Effector memory CD4-positive, alpha-beta T cell (primary cell): ENCODE measurements around the gene B4GALT4.
A peak's percentile ranks its signal among the peaks of the same experiment; 100 is the strongest.
"Not testable (repeated sequence)": the region's sequence is repeated elsewhere in the genome, so short reads cannot be mapped to it uniquely, and the experiment has no call there.

ENCODE experiments used
- DNase-seq, 3 donors: peaks; one replicate each; pipeline ENCODE4 v3.0.0-alpha.2; 2020
- H3K27ac ChIP-seq: 2 replicates; pipeline ENCODE4 v1.7.0; 2013; ENCODE audit warnings: mild to moderate bottlenecking, low read length, moderate library complexity; ENCODE audit not compliant: insufficient read depth, poor library complexity, severe bottlenecking
- H3K27me3 ChIP-seq: replicated peaks from 2 replicates; pipeline ENCODE4 v1.7.0; 2013; ENCODE audit warnings: mild to moderate bottlenecking, low read length; ENCODE audit not compliant: insufficient read depth, control insufficient read depth, poor library complexity, severe bottlenecking
- H3K36me3 ChIP-seq: 2 replicates; pipeline ENCODE4 v1.7.0; 2013; ENCODE audit warnings: mild to moderate bottlenecking, low read length, moderate library complexity; ENCODE audit not compliant: control insufficient read depth, insufficient read depth
- H3K4me1 ChIP-seq: 2 replicates; pipeline ENCODE4 v1.7.0; 2013; ENCODE audit warnings: low read length, mild to moderate bottlenecking; ENCODE audit not compliant: control insufficient read depth, insufficient read depth, poor library complexity, severe bottlenecking
- H3K4me3 ChIP-seq: 2 replicates; pipeline ENCODE4 v1.7.0; 2013; ENCODE audit warnings: low read length, low read depth, mild to moderate bottlenecking; ENCODE audit not compliant: insufficient read depth, poor library complexity, severe bottlenecking
- H3K9me3 ChIP-seq: 2 replicates; pipeline ENCODE4 v1.7.0; 2013; ENCODE audit warnings: mild to moderate bottlenecking, low read length, moderate library complexity; ENCODE audit not compliant: control insufficient read depth

B4GALT4 gene

GRCh38 chr3:119258915-119259314, 18.2 kb upstream of the B4GALT4 start:
- H3K27me3 ChIP-seq: no peaks in the 10 kb centered on the region
- no peaks in the 10 kb centered on the region for H3K36me3 ChIP-seq
- no peak for DNase-seq
- no peaks in the 10 kb centered on the region for H3K4me1 ChIP-seq
- H3K4me3 ChIP-seq: no peak overlapping the region
- H3K9me3 ChIP-seq: no peaks in the 10 kb centered on the region
- no peak overlapping the region for H3K27ac ChIP-seq

GRCh38 chr3:119257654-119258410, 17.2 kb upstream of the B4GALT4 start:
- no peaks in the 10 kb centered on the region for H3K27me3 ChIP-seq
- DNase-seq: no peak
- H3K4me1 ChIP-seq: no peaks in the 10 kb centered on the region
- no peak overlapping the region for H3K4me3 ChIP-seq
- H3K27ac ChIP-seq: no peak overlapping the region
- no peaks in the 10 kb centered on the region for H3K36me3 ChIP-seq
- H3K9me3 ChIP-seq: no peaks in the 10 kb centered on the region

GRCh38 chr3:119257111-119257510, 16.4 kb upstream of the B4GALT4 start:
- no peak for DNase-seq
- no peaks in the 10 kb centered on the region for H3K4me1 ChIP-seq
- H3K9me3 ChIP-seq: no peaks in the 10 kb centered on the region
- H3K36me3 ChIP-seq: no peaks in the 10 kb centered on the region
- no peaks in the 10 kb centered on the region for H3K27me3 ChIP-seq
- no peak overlapping the region for H3K4me3 ChIP-seq
- H3K27ac ChIP-seq: no peak overlapping the region

- Histone ChIP-seq H3K4me3 (no peak overlapping the region), H3K27me3 (no peaks in the 10 kb centered on the region), H3K4me1 (no peaks in the 10 kb centered on the region), H3K27ac (no peak overlapping the region), H3K9me3 (no peaks in the 10 kb centered on the region), H3K36me3 (no peaks in the 10 kb centered on the region)
- no peak for DNase-seq
Measured at GRCh38 chr3:119255214-119255613, 14.5 kb upstream of the B4GALT4 start.

GRCh38 chr3:119245778-119246177, 5.1 kb upstream of the B4GALT4 start:
- DNase-seq: no peak
- no peaks in the 10 kb centered on the region for H3K27me3 ChIP-seq

GRCh38 chr3:119243712-119244111, 3.0 kb upstream of the B4GALT4 start:
- Histone ChIP-seq H3K27me3 (no peaks in the 10 kb centered on the region), H3K4me1 (peaks cover 15% of the 10 kb centered on the region), H3K36me3 (no peaks in the 10 kb centered on the region), H3K27ac (no peak overlapping the region), H3K9me3 (no peaks in the 10 kb centered on the region), H3K4me3 (no peak overlapping the region)
- DNase-seq: no peak

More at GRCh38 chr3:119245778-119246177, 5.1 kb upstream of the B4GALT4 start:
- no peaks in the 10 kb centered on the region for H3K4me1 ChIP-seq
- no peaks in the 10 kb centered on the region for H3K36me3 ChIP-seq
- no peaks in the 10 kb centered on the region for H3K9me3 ChIP-seq
- H3K27ac ChIP-seq: no peak overlapping the region
- H3K4me3 ChIP-seq: no peak overlapping the region

GRCh38 chr3:119243058-119243529, 2.4 kb upstream of the B4GALT4 start:
- not testable (repeated sequence) for H3K36me3 ChIP-seq, H3K27ac ChIP-seq, H3K27me3 ChIP-seq, DNase-seq, H3K4me3 ChIP-seq, H3K9me3 ChIP-seq
- peaks cover 15% of the 10 kb centered on the region for H3K4me1 ChIP-seq

GRCh38 chr3:119242387-119243057, 1.8 kb upstream of the B4GALT4 start:
- H3K27ac ChIP-seq, DNase-seq, H3K36me3 ChIP-seq, H3K9me3 ChIP-seq, H3K27me3 ChIP-seq, H3K4me3 ChIP-seq: not testable (repeated sequence)
- H3K4me1 ChIP-seq: peaks cover 15% of the 10 kb centered on the region

- Histone ChIP-seq H3K4me1 (peaks cover 29% of the 10 kb centered on the region), H3K9me3 (no peaks in the 10 kb centered on the region), H3K27ac (peak overlapping the region; percentile 89), H3K4me3 (peak overlapping the region; percentile 75), H3K36me3 (peaks cover 5% of the 10 kb centered on the region), H3K27me3 (no peaks in the 10 kb centered on the region)
- DNase-seq: peak in 1 of 3 donors; percentile 8
Measured at GRCh38 chr3:119240101-119240590, 532 bp downstream of the B4GALT4 start.

GRCh38 chr3:119239206-119239820, 1.4 kb downstream of the B4GALT4 start:
- Histone ChIP-seq H3K27ac (peak overlapping the region; percentile 89), H3K27me3 (no peaks in the 10 kb centered on the region), H3K4me3 (peak overlapping the region; percentile 75), H3K36me3 (peaks cover 5% of the 10 kb centered on the region), H3K4me1 (peaks cover 32% of the 10 kb centered on the region), H3K9me3 (no peaks in the 10 kb centered on the region)
- DNase-seq: no peak
